Gastrocnemius medialis (tissue), 4 donors: Measurements from ENCODE around the gene CMIP.

ENCODE experiments used
- POLR2A ChIP-seq, 2 donors: fragments of 450-650 bp; IDR thresholded peaks; one replicate each; pipeline ENCODE4 v1.6.1; 2017; ENCODE audit warnings: antibody characterized with exemption in 2 of 2, mild to moderate bottlenecking in 2 of 2, moderate library complexity in 2 of 2
- TF ChIP-seq, protein P1 (sequence below), 5 experiments: fragments of 450-650 bp in 3 of 5; fragments of 200-600 bp in 2 of 5; sonication (generic) in 2 of 5; IDR thresholded peaks in 4 of 5; conservative IDR thresholded peaks in 1 of 5; 1 replicate in 4 of 5; 2 replicates in 1 of 5; pipeline ENCODE4 v1.5.1; 2016 to 2019; ENCODE audit warnings: antibody characterized with exemption in 5 of 5, mild to moderate bottlenecking in 3 of 5, moderate library complexity in 3 of 5

DNA sequence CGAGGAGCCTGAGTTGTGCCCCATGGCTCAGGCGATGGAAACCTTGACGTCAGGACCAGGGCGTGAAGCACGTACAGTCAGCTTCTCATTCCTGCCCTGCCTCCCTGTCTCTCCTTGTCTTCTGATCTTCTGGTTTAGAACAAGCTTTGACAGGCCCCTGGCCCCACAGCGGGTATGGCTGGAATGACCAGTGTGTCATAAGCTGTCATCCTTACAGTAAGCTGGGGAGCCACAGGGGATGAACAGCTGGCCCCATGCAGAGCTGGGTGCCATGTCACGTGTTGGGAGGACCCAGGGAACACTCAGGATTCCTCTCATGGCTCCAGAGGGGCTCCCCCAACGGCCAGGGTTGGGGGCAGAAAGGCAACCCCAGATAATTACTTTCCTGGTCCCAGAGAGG, 176.9 kb downstream of the CMIP start:
- TF ChIP-seq, protein P1, sequence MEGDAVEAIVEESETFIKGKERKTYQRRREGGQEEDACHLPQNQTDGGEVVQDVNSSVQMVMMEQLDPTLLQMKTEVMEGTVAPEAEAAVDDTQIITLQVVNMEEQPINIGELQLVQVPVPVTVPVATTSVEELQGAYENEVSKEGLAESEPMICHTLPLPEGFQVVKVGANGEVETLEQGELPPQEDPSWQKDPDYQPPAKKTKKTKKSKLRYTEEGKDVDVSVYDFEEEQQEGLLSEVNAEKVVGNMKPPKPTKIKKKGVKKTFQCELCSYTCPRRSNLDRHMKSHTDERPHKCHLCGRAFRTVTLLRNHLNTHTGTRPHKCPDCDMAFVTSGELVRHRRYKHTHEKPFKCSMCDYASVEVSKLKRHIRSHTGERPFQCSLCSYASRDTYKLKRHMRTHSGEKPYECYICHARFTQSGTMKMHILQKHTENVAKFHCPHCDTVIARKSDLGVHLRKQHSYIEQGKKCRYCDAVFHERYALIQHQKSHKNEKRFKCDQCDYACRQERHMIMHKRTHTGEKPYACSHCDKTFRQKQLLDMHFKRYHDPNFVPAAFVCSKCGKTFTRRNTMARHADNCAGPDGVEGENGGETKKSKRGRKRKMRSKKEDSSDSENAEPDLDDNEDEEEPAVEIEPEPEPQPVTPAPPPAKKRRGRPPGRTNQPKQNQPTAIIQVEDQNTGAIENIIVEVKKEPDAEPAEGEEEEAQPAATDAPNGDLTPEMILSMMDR (IDR thresholded peaks at IDR 0.05 in 4 of 5, conservative IDR thresholded peaks at IDR 0.05 in 1 of 5): no peak
- no peak for TF ChIP-seq POLR2A (IDR thresholded peaks at IDR 0.05)
